Measurements from ENCODE around the gene CLCNKA.
"Not testable (repeated sequence)": the region's sequence is repeated elsewhere in the genome, so short reads cannot be mapped to it uniquely, and the experiment has no call there.

- not testable (repeated sequence) for TF ChIP-seq ZNF274 (IDR thresholded peaks at IDR 0.05; ENCODE audit: low read depth, low read length); POLR2A (IDR thresholded peaks at IDR 0.05; ENCODE audit: borderline replicate concordance, extremely low read depth, insufficient read depth, insufficient read length); TCF7L2 (IDR thresholded peaks at IDR 0.05; ENCODE audit: borderline replicate concordance, extremely low read depth, insufficient read depth, insufficient read length); RAD21 (IDR thresholded peaks at IDR 0.05; ENCODE audit: low read depth); ZBTB33 (IDR thresholded peaks at IDR 0.05; ENCODE audit: extremely low read depth, insufficient replicate concordance, low read length); SP1 (IDR thresholded peaks at IDR 0.05; ENCODE audit: low read depth); POLR2AphosphoS5 (IDR thresholded peaks at IDR 0.05; ENCODE audit: low read depth, low read length); SIN3A (IDR thresholded peaks at IDR 0.05; ENCODE audit: low read depth)
- TF ChIP-seq, protein P1, sequence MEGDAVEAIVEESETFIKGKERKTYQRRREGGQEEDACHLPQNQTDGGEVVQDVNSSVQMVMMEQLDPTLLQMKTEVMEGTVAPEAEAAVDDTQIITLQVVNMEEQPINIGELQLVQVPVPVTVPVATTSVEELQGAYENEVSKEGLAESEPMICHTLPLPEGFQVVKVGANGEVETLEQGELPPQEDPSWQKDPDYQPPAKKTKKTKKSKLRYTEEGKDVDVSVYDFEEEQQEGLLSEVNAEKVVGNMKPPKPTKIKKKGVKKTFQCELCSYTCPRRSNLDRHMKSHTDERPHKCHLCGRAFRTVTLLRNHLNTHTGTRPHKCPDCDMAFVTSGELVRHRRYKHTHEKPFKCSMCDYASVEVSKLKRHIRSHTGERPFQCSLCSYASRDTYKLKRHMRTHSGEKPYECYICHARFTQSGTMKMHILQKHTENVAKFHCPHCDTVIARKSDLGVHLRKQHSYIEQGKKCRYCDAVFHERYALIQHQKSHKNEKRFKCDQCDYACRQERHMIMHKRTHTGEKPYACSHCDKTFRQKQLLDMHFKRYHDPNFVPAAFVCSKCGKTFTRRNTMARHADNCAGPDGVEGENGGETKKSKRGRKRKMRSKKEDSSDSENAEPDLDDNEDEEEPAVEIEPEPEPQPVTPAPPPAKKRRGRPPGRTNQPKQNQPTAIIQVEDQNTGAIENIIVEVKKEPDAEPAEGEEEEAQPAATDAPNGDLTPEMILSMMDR (IDR thresholded peaks at IDR 0.05 in 2 of 3, conservative IDR thresholded peaks at IDR 0.05 in 1 of 3; ENCODE audit: borderline replicate concordance in 1 of 3, insufficient read depth in 1 of 3, low read depth in 2 of 3, low read length in 2 of 3): not testable (repeated sequence)
These were observed 40.8 kb downstream of the CLCNKA start for GRCh38 chr1:16062687-16063075.
